Erythroblast (primary cell): ENCODE measurements around the gene LRRC8A.

Source experiments
- DNase-seq, 2 experiments: peaks; one replicate each; lab custom pipeline; 2025; lab: John Stamatoyannopoulos, UW
- GATA1 ChIP-seq: IDR thresholded peaks from 2 replicates; pipeline ENCODE4 v1.6.1; 2011; ENCODE audit warnings: low read depth, mild to moderate bottlenecking, control low read depth, low read length, moderate library complexity
- POLR2A ChIP-seq: IDR thresholded peaks from 2 replicates; pipeline ENCODE4 v1.6.1; 2011; ENCODE audit warnings: mild to moderate bottlenecking, low read length

Gene LRRC8A

GRCh38 chr9:128918921-128919320 lies 37.0 kb downstream of the LRRC8A start:
- TF ChIP-seq POLR2A (no peak), GATA1 (no peak)
- DNase-seq = no peak

GRCh38 chr9:128919402-128920089 lies 37.6 kb downstream of the LRRC8A start:
- DNase-seq = no peak
- TF ChIP-seq POLR2A = no peak
- no peak for TF ChIP-seq GATA1

- DNase-seq = peak; percentile 40 to 42
- TF ChIP-seq POLR2A (peak; percentile 23), GATA1 (no peak)
These were observed 38.6 kb downstream of the LRRC8A start, which contains the start of gene PHYHD1 for GRCh38 chr9:128920381-128921058. Gene PHYHD1 (plus strand): TSS chr9:128920982. CDS start chr9:128922324, 1,342 bp downstream.

- peak; percentile 35 to 40 for DNase-seq
- TF ChIP-seq GATA1 (no peak), POLR2A (no peak)
These were observed 40.2 kb downstream of the LRRC8A start for GRCh38 chr9:128921881-128922763.

GRCh38 chr9:128923493-128923883 lies 41.6 kb downstream of the LRRC8A start:
- DNase-seq = peak in 1 of 2 experiments; percentile 25
- no peak for TF ChIP-seq GATA1
- no peak for TF ChIP-seq POLR2A

GRCh38 chr9:128927731-128928411 lies 45.9 kb downstream of the LRRC8A start:
- TF ChIP-seq GATA1 (no peak), POLR2A (no peak)
- DNase-seq = peak; percentile 42 to 73

GRCh38 chr9:128928624-128929023 lies 46.7 kb downstream of the LRRC8A start:
- no peak for TF ChIP-seq POLR2A
- TF ChIP-seq GATA1 = no peak
- no peak for DNase-seq

GRCh38 chr9:128929560-128929959 lies 47.6 kb downstream of the LRRC8A start:
- DNase-seq = no peak
- TF ChIP-seq POLR2A (no peak), GATA1 (no peak)

GRCh38 chr9:128933731-128934130 lies 51.8 kb downstream of the LRRC8A start:
- DNase-seq = no peak
- TF ChIP-seq POLR2A = no peak
- no peak for TF ChIP-seq GATA1

- DNase-seq = no peak
- TF ChIP-seq GATA1 (no peak), POLR2A (no peak)
These were observed 54.4 kb downstream of the LRRC8A start for GRCh38 chr9:128936171-128936865.

- no peak for DNase-seq
- no peak for TF ChIP-seq POLR2A
- no peak for TF ChIP-seq GATA1
These were observed 55.6 kb downstream of the LRRC8A start for GRCh38 chr9:128937310-128938165.
